Activated CD4-positive, alpha-beta T cell treated with anti-CD3 and anti-CD28 coated beads, Interleukin-2, Interleukin-6, amounts not matched to agents 100 ng/mL and 50 ng/mL, durations not matched to agents 16 hours and 8 hours (primary cell): Measurements from ENCODE around the gene ABCA1.

Experiments used
- DNase-seq: peaks from one replicate; pipeline ENCODE4 v3.0.0-alpha.2; 2020

Gene ABCA1

DNA sequence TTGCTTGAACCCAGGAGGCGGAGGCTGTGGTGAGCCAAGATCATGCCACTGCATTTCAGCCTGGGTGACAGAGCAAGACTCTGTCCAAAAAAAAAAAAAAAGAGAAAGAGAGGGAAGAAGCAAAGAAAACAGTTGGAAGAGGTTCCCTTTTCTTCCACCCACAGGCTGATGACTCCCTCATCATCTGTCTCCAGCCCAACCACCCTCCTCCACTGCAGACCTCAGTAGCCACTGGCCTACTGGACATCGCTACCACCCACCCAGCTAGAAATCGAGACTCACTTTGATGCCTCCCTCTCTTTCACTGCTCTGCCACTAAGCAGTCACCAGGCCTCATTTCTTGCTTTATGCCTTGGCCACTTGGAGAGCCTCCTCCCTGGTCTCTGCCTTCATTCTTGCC lies 92.8 kb downstream of the ABCA1 start:
- DNase-seq: no peak

DNA sequence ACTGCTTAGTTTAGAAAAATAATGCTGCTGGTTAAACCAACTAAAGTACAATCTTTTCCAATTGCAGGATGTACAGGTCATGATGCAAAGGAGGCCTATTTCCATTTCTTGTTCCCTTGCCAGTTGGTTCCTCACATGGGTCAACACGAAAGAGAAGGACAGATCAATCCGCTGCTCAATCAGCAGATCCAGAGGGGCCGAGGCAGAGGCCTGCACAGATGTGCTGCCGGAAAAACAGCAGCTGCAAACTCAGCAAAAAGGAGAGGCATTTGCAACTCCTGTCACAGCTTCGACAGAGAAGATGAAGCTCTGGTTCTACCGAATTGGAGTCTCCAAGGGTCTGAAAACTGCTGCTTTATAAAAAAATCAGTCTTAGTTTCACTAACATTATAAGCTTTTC lies 94.3 kb downstream of the ABCA1 start:
- no peak for DNase-seq

- no peak for DNase-seq
Observed at GRCh38 chr9:104831681-104832080, 96.3 kb downstream of the ABCA1 start.

DNA sequence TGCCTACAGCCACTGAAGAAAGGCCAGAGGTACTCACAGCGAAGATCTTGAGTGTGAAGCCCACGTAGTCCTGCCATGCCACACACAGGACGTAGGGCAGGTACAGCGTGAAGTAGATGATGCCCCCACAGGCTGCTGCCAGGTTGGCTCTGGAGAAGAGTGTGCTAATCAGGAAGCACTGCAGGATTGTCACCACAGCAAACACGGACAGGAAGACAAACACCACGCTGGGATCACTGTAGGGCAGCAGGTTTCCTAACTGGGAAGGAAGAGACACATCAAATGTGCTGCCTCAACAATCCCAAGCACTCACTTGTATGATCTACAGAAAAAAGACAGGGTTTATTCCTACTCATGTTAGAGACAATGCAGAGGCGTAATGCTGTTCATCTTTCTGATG lies 101.0 kb downstream of the ABCA1 start:
- no peak for DNase-seq

- no peak for DNase-seq
Observed at GRCh38 chr9:104826079-104826775, 101.7 kb downstream of the ABCA1 start.

DNA sequence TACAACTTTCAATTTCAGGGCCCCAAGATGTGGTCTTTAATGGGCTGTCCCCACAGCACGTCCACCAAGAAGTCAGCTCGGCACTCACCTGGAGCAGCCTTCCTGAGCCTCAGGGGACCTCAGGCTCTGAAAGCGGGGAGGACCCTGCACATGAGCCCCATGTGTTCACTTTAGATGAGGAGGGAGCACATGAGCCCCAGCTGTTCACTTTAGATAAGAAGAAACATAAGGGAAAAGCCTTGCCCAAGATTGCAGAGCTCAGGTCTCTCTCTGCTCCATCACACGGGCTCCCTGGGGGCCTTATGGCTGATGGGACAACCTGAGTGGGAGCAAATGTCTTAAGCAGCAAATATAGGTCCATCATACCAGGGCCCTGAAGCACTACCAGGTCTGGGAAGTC lies 107.6 kb downstream of the ABCA1 start:
- no peak for DNase-seq

GRCh38 chr9:104819033-104819432 lies 108.9 kb downstream of the ABCA1 start:
- DNase-seq: no peak

DNA sequence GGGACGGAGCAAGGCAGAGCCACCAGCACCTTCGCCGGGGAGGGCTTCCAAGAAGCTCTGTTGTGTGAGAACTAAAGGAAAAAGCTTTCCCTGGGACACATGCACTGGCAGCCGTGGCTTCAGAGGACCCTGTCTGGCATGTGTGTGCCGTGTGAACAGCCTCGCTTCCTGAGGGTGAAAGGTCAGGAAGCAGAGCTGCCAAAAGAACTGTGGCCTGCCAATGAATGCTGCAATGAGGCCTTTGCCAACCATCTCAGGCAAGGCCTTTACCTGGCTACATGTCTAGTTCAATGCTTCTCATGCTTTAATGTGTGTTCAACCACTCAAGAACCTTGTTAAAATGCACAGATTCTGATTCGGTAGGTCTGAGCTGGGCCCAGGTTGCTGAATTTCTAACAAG lies 110.5 kb downstream of the ABCA1 start:
- DNase-seq: no peak

GRCh38 chr9:104815851-104816565 lies 111.9 kb downstream of the ABCA1 start:
- no peak for DNase-seq

- DNase-seq: no peak
Observed at GRCh38 chr9:104810421-104811339, 117.3 kb downstream of the ABCA1 start.

- peak; percentile 4 for DNase-seq
Observed at GRCh38 chr9:104808035-104808614, 119.8 kb downstream of the ABCA1 start.

- no peak for DNase-seq
Observed at GRCh38 chr9:104805441-104805840, 122.5 kb downstream of the ABCA1 start.

DNA sequence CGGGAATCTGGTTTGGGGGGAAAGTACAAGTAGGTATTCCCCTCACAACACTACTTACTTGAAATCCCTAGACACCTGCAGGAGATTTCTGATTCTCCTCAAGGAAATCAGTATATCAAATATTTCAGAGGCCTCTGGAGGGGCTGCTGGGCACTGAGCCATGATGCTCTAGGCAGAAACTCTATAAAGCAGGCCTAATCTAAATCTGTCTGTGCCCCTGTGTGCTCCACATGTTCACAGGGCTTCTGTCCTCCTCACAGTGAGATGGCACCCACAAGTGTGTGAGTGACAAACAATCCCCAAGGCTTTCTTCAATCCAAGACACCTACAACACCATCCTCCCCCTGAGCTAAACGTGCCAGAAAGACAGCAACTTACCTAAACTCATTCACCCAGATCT lies 125.0 kb downstream of the ABCA1 start:
- no peak for DNase-seq

- DNase-seq: no peak
Observed at GRCh38 chr9:104802110-104802509, 125.8 kb downstream of the ABCA1 start.

- DNase-seq: no peak
Observed at GRCh38 chr9:104800068-104800785, 127.7 kb downstream of the ABCA1 start.

DNA sequence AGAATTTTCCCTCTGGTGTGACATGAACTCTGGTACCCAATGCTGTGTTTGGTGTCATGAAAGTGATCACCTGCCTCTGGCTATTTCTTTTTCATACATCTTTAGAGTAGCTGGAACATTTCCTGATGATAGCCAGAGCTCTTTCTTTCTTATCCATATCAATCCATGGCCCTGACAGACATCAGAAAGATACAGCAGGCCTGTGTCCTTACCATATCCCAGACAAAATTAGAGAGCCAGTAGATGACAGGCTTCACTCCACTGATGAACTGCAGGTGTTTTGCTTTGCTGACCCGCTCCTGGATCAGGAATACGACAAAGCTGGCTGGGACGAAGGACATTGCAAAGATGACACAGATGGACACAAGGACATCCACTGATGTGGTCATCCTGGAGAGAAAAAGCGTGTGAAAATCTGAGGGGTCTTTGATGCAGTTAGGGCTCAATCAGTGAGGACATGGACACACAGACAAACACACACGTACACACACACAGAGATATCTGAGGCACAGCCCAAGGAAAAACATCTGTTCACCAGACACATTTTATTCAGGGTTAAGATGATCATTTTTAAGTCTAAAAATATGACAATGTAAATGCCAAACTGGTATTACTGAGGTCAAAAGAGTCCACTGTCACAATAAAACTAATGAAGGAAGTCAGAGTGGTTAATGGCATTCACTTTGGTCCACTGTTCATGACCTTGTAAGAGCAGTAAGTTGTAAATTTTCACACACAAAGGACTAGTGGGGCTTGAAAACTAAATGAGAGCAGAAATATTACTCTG lies 129.6 kb downstream of the ABCA1 start:
- no peak for DNase-seq

GRCh38 chr9:104795857-104796256 lies 132.1 kb downstream of the ABCA1 start:
- DNase-seq: no peak

GRCh38 chr9:104795082-104795481 lies 132.9 kb downstream of the ABCA1 start:
- DNase-seq: no peak

DNA sequence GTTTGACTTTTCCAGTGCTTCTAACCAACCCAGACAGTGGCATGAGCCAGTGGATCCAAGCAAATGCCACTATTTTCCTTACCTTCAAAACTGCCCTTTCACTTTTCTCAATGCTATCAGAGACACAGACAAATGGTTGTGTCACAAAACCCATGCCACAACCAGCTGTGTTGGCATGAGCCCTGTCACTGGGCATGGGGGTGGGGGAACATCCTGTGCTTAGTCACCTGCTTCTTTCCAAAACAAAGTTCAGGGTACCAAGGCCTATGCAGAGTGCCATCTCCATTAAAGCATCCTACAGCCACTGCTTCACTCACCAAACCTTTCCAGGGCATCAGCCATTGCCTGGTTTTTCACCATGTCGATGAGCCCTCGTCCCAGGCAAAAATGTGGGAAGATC lies 133.9 kb downstream of the ABCA1 start:
- peak; percentile 16 for DNase-seq

- DNase-seq: no peak
Observed at GRCh38 chr9:104788251-104788650, 139.7 kb downstream of the ABCA1 start.

DNA sequence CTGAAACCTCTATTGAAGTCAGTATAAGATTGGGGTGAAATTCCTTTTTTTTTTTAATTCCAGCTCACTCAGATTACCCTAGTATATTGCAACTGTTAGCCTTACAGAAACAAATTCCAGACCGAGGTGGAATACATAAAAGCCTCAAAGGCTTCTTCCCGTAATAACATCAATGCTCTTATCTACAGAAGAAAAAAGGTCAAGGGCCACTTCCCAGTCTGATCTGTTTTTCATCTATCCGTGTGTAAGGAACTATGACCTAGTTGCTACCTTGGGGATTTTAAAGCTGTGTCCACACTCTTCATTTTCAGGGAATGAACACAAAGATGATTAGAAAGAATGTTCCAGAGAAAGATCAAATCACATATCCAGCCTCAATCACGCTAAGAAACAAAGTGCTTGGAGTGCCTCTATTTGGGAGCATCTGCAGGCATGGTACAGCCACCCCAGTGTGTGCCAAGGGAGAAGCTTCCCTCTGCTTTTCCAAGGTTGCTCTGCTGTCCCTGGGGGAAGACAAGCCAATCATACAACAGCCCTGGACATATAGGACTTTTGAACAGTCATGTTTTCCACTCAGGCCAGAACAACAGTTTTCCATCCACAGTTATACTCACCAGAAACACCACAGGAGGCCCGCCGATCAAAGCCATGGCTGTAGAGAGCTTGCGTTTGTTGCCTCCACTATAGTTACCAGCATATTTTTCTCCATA lies 140.5 kb downstream of the ABCA1 start:
- no peak for DNase-seq
